ACC112 (cell line): ENCODE results near the gene EID2.

Experiments used
- H2AFZ ChIP-seq: fragments of 200-600 bp; sonication (generic); one replicate; pipeline ENCODE4 v1.6.0; 2017; ENCODE audit warnings: antibody characterized with exemption, low read length; ENCODE audit not compliant: unreplicated experiment
- H3K27ac ChIP-seq: fragments of 200-600 bp; sonication (generic); 2 replicates; pipeline ENCODE4 v1.5.1; 2014; ENCODE audit warnings: low read depth, mild to moderate bottlenecking, antibody characterized with exemption, low read length, moderate library complexity
- H3K27me3 ChIP-seq: fragments of 200-600 bp; sonication (generic); 2 replicates; pipeline ENCODE4 v1.6.1; 2014; ENCODE audit warnings: mild to moderate bottlenecking, antibody characterized with exemption, low read length, moderate library complexity, mixed read lengths; ENCODE audit not compliant: insufficient read depth
- H3K36me3 ChIP-seq: fragments of 200-600 bp; sonication (generic); 2 replicates; pipeline ENCODE4 v1.6.1; 2016; ENCODE audit warnings: mild to moderate bottlenecking, antibody characterized with exemption, low read length, moderate library complexity, mixed read lengths; ENCODE audit not compliant: insufficient read depth
- H3K4me1 ChIP-seq: fragments of 200-600 bp; sonication (generic); one replicate; pipeline ENCODE4 v1.6.1; 2016; ENCODE audit warnings: low read length, mixed read lengths; ENCODE audit not compliant: insufficient read depth, unreplicated experiment, control insufficient read depth
- H3K4me3 ChIP-seq: fragments of 200-600 bp; sonication (generic); 2 replicates; pipeline ENCODE4 v1.5.1; 2014; ENCODE audit warnings: mild to moderate bottlenecking, low read depth, low read length
- H3K79me2 ChIP-seq: fragments of 200-600 bp; sonication (generic); one replicate; pipeline ENCODE4 v1.6.0; 2016; ENCODE audit warnings: low read length; ENCODE audit not compliant: control insufficient read depth, unreplicated experiment, insufficient read depth

Gene EID2

GRCh38 chr19:39555883-39556282 is 15.9 kb upstream of the EID2 start:
- Histone ChIP-seq H3K4me3 (no peak overlapping the region), H2AFZ (no peak overlapping the region), H3K27ac (no peak overlapping the region), H3K79me2 (no peaks in the 10 kb centered on the region), H3K36me3 (no peaks in the 10 kb centered on the region), H3K27me3 (peaks cover 14% of the 10 kb centered on the region; the same call in 1 of the 2 replicates), H3K4me1 (peaks cover 5% of the 10 kb centered on the region)

- Histone ChIP-seq H3K27ac (no peak overlapping the region), H3K79me2 (no peaks in the 10 kb centered on the region), H3K36me3 (no peaks in the 10 kb centered on the region), H3K4me1 (peaks cover 5% of the 10 kb centered on the region), H3K27me3 (peaks cover 14% of the 10 kb centered on the region; the same call in 1 of the 2 replicates), H2AFZ (no peak overlapping the region), H3K4me3 (no peak overlapping the region)
Measured at GRCh38 chr19:39554701-39555311, 14.8 kb upstream of the EID2 start.

GRCh38 chr19:39553082-39553652 is 13.2 kb upstream of the EID2 start:
- no peaks in the 10 kb centered on the region for H3K36me3 ChIP-seq

GRCh38 chr19:39550197-39550596 is 10.2 kb upstream of the EID2 start:
- Histone ChIP-seq H3K27ac (no peak overlapping the region), H2AFZ (no peak overlapping the region), H3K27me3 (peaks cover 21% of the 10 kb centered on the region), H3K4me1 (no peaks in the 10 kb centered on the region), H3K36me3 (no peaks in the 10 kb centered on the region), H3K4me3 (no peak overlapping the region), H3K79me2 (no peaks in the 10 kb centered on the region)

More at GRCh38 chr19:39553082-39553652, 13.2 kb upstream of the EID2 start:
- Histone ChIP-seq H3K27ac (no peak overlapping the region), H2AFZ (no peak overlapping the region), H3K27me3 (peaks cover 11% of the 10 kb centered on the region; the same call in 1 of the 2 replicates), H3K4me3 (no peak overlapping the region), H3K79me2 (no peaks in the 10 kb centered on the region), H3K4me1 (peaks cover 3% of the 10 kb centered on the region)

- no peak overlapping the region for H3K4me3 ChIP-seq
- no peak overlapping the region for H2AFZ ChIP-seq
- H3K4me1 ChIP-seq, result no peaks in the 10 kb centered on the region
- no peaks in the 10 kb centered on the region for H3K36me3 ChIP-seq
- H3K79me2 ChIP-seq, result no peaks in the 10 kb centered on the region
- H3K27ac ChIP-seq, result no peak overlapping the region
- peaks cover 10% of the 10 kb centered on the region for H3K27me3 ChIP-seq
Measured at GRCh38 chr19:39546599-39546998, 6.6 kb upstream of the EID2 start.

GRCh38 chr19:39544911-39545310 is 5.0 kb upstream of the EID2 start:
- Histone ChIP-seq H3K4me3 (no peak overlapping the region), H3K79me2 (no peaks in the 10 kb centered on the region), H3K36me3 (no peaks in the 10 kb centered on the region), H3K4me1 (peaks cover 5% of the 10 kb centered on the region), H3K27ac (no peak overlapping the region), H2AFZ (no peak overlapping the region), H3K27me3 (peaks cover 10% of the 10 kb centered on the region)

- H3K27ac ChIP-seq, result no peak overlapping the region
- H3K79me2 ChIP-seq, result no peaks in the 10 kb centered on the region
- H3K4me3 ChIP-seq, result no peak overlapping the region
- peaks cover 5% of the 10 kb centered on the region for H3K4me1 ChIP-seq
- no peak overlapping the region for H2AFZ ChIP-seq
- H3K27me3 ChIP-seq, result peaks cover 10% of the 10 kb centered on the region
- no peaks in the 10 kb centered on the region for H3K36me3 ChIP-seq
Measured at GRCh38 chr19:39544226-39544903, 4.4 kb upstream of the EID2 start.

- Histone ChIP-seq H3K27ac (no peak overlapping the region), H3K4me3 (no peak overlapping the region), H2AFZ (no peak overlapping the region), H3K27me3 (peaks cover 10% of the 10 kb centered on the region), H3K36me3 (no peaks in the 10 kb centered on the region), H3K4me1 (peaks cover 5% of the 10 kb centered on the region), H3K79me2 (peaks cover 8% of the 10 kb centered on the region)
Measured at GRCh38 chr19:39543477-39543857, 3.5 kb upstream of the EID2 start.

- Histone ChIP-seq H3K36me3 (no peaks in the 10 kb centered on the region), H3K27me3 (peaks cover 10% of the 10 kb centered on the region), H2AFZ (no peak overlapping the region), H3K4me3 (no peak overlapping the region), H3K4me1 (peaks cover 10% of the 10 kb centered on the region), H3K79me2 (peaks cover 13% of the 10 kb centered on the region), H3K27ac (no peak overlapping the region)
Measured at GRCh38 chr19:39542206-39542605, 2.2 kb upstream of the EID2 start.

- H2AFZ ChIP-seq, result peak overlapping the region; percentile 83
- H3K36me3 ChIP-seq, result no peaks in the 10 kb centered on the region
- peak overlapping the region; percentile 77 for H3K4me3 ChIP-seq
- no peaks in the 10 kb centered on the region for H3K27me3 ChIP-seq
- no peak overlapping the region for H3K27ac ChIP-seq
- peaks cover 10% of the 10 kb centered on the region for H3K4me1 ChIP-seq
- H3K79me2 ChIP-seq, result peaks cover 13% of the 10 kb centered on the region
Measured at GRCh38 chr19:39540333-39540673, 342 bp upstream of the EID2 start.

GRCh38 chr19:39539165-39539517 is 820 bp downstream of the EID2 start:
- Histone ChIP-seq H3K79me2 (peaks cover 13% of the 10 kb centered on the region), H3K4me1 (peaks cover 10% of the 10 kb centered on the region), H2AFZ (peak overlapping the region; percentile 55), H3K27ac (no peak overlapping the region), H3K36me3 (no peaks in the 10 kb centered on the region), H3K27me3 (no peaks in the 10 kb centered on the region), H3K4me3 (peak overlapping the region; percentile 77)
